ENCODE data around the gene SET. TPM values are rescaled to one million over a fixed set of nuclear protein-coding genes. Genes with fewer than 3 reads are reported as not detected.

Gene SET
- 594 and 880 TPM in 2 replicates for total RNA-seq

GRCh38 chr9:128688501-128689292, at the start of gene SET:
Gene SET (plus strand): TSS chr9:128689222. CDS start chr9:128689583, 361 bp downstream.

GRCh38 chr9:128656416-128657343, 32.3 kb upstream of the SET start, which contains the start of gene DYNC2I2:
Gene DYNC2I2 (minus strand): TSS chr9:128656847. CDS start chr9:128656726, 121 bp downstream.

GRCh38 chr9:128702445-128702948, 13.5 kb downstream of the SET start, which contains the start of gene PKN3:
Gene PKN3 (plus strand): TSS chr9:128702503. CDS start chr9:128702916, 413 bp downstream.

GRCh38 chr9:128723866-128724743, 35.1 kb downstream of the SET start, which contains the start of gene ZDHHC12:
Gene ZDHHC12 (minus strand): TSS chr9:128724127. CDS start chr9:128724093, 34 bp downstream.

Other genes starting within 250 kb of the SET start
- gene ODF2, start 233.2 kb upstream of the SET start, total RNA-seq: 38.0 and 51.7 TPM in 2 replicates
- 17.2 and 23.7 TPM in 2 replicates for gene GLE1, start 184.5 kb upstream of the SET start, total RNA-seq
- gene SPTAN1, start 136.6 kb upstream of the SET start, total RNA-seq: 243 and 266 TPM in 2 replicates
- gene DYNC2I2, start 32.4 kb upstream of the SET start, total RNA-seq: 88.0 and 90.7 TPM in 2 replicates
- gene PKN3, start 13.3 kb downstream of the SET start, total RNA-seq: 17.0 and 17.9 TPM in 2 replicates
- gene ZDHHC12, start 34.9 kb downstream of the SET start, total RNA-seq: 25.1 and 40.0 TPM in 2 replicates
- gene ZER1, start 82.7 kb downstream of the SET start, total RNA-seq: 8.1 and 13.4 TPM in 2 replicates
- 8.8 and 12.9 TPM in 2 replicates for gene TBC1D13, start 98.0 kb downstream of the SET start, total RNA-seq
- 25.2 and 37.7 TPM in 2 replicates for gene ENDOG, start 129.3 kb downstream of the SET start, total RNA-seq
- 17.9 and 23.7 TPM in 2 replicates for gene SPOUT1, start 140.6 kb downstream of the SET start, total RNA-seq
- gene KYAT1, start 192.7 kb downstream of the SET start, total RNA-seq: 10.8 and 11.7 TPM in 2 replicates
- gene LRRC8A, start 192.9 kb downstream of the SET start, total RNA-seq: 85.0 and 88.0 TPM in 2 replicates
- gene PHYHD1, start 231.8 kb downstream of the SET start, total RNA-seq: not detected in 2 replicates

Data from epithelial cell of umbilical artery (primary cell).